DOHH2 (cell line): ENCODE results near the gene C11orf54.

Experiments used
- CTCF ChIP-seq: fragments of 200-600 bp; sonication (generic); IDR thresholded peaks from one replicate; pipeline ENCODE4 v1.5.1; 2014; ENCODE audit warnings: antibody characterized with exemption, mild to moderate bottlenecking, low read depth, low read length; ENCODE audit not compliant: poor library complexity, severe bottlenecking
- EZH2phosphoT487 ChIP-seq: fragments of 200-600 bp; sonication (generic); IDR thresholded peaks from 2 replicates; pipeline ENCODE4 v1.6.1; 2017; ENCODE audit warnings: borderline replicate concordance, mild to moderate bottlenecking, antibody characterized with exemption, low read length, moderate library complexity, mixed read lengths

GRCh38 chr11:93712678-93713077 lies 28.8 kb upstream of the C11orf54 start:
- TF ChIP-seq CTCF = no peak
- no peak for TF ChIP-seq EZH2phosphoT487
